ENCODE measurements around the gene MED6. TPM values are rescaled to one million over a fixed set of nuclear protein-coding genes. Genes with fewer than 3 reads are reported as not detected.
A peak's percentile ranks its signal among the peaks of the same experiment; 100 is the strongest.

Gene MED6
- total and polyA plus RNA-seq, 2 experiments from 2014 or later = 49.2 to 49.6 TPM

- TF ChIP-seq, protein P1, sequence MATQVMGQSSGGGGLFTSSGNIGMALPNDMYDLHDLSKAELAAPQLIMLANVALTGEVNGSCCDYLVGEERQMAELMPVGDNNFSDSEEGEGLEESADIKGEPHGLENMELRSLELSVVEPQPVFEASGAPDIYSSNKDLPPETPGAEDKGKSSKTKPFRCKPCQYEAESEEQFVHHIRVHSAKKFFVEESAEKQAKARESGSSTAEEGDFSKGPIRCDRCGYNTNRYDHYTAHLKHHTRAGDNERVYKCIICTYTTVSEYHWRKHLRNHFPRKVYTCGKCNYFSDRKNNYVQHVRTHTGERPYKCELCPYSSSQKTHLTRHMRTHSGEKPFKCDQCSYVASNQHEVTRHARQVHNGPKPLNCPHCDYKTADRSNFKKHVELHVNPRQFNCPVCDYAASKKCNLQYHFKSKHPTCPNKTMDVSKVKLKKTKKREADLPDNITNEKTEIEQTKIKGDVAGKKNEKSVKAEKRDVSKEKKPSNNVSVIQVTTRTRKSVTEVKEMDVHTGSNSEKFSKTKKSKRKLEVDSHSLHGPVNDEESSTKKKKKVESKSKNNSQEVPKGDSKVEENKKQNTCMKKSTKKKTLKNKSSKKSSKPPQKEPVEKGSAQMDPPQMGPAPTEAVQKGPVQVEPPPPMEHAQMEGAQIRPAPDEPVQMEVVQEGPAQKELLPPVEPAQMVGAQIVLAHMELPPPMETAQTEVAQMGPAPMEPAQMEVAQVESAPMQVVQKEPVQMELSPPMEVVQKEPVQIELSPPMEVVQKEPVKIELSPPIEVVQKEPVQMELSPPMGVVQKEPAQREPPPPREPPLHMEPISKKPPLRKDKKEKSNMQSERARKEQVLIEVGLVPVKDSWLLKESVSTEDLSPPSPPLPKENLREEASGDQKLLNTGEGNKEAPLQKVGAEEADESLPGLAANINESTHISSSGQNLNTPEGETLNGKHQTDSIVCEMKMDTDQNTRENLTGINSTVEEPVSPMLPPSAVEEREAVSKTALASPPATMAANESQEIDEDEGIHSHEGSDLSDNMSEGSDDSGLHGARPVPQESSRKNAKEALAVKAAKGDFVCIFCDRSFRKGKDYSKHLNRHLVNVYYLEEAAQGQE (IDR thresholded peaks at IDR 0.05; ENCODE audit: unreplicated experiment) = no peak
- TF ChIP-seq, protein P2, sequence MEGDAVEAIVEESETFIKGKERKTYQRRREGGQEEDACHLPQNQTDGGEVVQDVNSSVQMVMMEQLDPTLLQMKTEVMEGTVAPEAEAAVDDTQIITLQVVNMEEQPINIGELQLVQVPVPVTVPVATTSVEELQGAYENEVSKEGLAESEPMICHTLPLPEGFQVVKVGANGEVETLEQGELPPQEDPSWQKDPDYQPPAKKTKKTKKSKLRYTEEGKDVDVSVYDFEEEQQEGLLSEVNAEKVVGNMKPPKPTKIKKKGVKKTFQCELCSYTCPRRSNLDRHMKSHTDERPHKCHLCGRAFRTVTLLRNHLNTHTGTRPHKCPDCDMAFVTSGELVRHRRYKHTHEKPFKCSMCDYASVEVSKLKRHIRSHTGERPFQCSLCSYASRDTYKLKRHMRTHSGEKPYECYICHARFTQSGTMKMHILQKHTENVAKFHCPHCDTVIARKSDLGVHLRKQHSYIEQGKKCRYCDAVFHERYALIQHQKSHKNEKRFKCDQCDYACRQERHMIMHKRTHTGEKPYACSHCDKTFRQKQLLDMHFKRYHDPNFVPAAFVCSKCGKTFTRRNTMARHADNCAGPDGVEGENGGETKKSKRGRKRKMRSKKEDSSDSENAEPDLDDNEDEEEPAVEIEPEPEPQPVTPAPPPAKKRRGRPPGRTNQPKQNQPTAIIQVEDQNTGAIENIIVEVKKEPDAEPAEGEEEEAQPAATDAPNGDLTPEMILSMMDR (conservative IDR thresholded peaks at IDR 0.05; ENCODE audit: low read depth in 2 of 2) = no peak
- TF ChIP-seq EZH2phosphoT487 (IDR thresholded peaks at IDR 0.05; ENCODE audit: unreplicated experiment) (no peak), ZNF331 (CRISPR knock-in tag; IDR thresholded peaks at IDR 0.05; ENCODE audit: low read depth) (no peak), JUNB (IDR thresholded peaks at IDR 0.05; ENCODE audit: unreplicated experiment) (no peak), CREB1 (CRISPR knock-in tag; IDR thresholded peaks at IDR 0.05; ENCODE audit: low read depth) (no peak)
Measured at GRCh38 chr14:70594461-70594860, 6.0 kb downstream of the MED6 start (continued).

DNA sequence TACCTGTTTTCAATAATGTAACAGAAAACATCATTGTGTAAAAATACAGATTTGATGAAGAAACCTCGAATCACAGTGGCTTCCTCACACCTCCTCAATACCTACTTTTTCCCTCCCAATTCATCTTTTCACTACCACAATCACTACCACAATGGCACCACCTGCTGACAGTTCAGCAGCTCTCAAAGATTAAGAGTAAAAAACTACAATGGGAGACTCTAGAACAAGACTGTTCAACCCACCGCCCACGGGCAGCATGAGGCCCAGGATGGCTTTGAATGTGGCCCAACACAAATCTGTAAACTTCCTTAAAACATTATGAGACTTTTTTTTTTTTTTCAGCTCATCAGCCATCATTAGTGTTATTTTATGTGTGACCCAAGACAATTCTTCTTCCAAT lies 15.2 kb downstream of the MED6 start:
- H4K20me1 ChIP-seq (replicated peaks; ENCODE audit: insufficient read depth) = no peaks in the 10 kb centered on the region; the same call in 1 of the 2 replicates
- H3K27ac Mint-ChIP-seq = no peak overlapping the region
- H3K4me1 Mint-ChIP-seq = no peaks in the 10 kb centered on the region
- ATAC-seq (no peak), DNase-seq (ENCODE audit: low spot score) (peak; percentile 25)
- H3K27me3 Mint-ChIP-seq (ENCODE audit: insufficient read depth, low read depth, poor library complexity) = no peaks in the 10 kb centered on the region
- H3K27me3 ChIP-seq (ENCODE audit: insufficient read depth) = no peaks in the 10 kb centered on the region
- H3K36me3 ChIP-seq (ENCODE audit: insufficient read depth) = peaks cover 30% of the 10 kb centered on the region
- no peak overlapping the region for H3K4me3 ChIP-seq
- H3K4me3 Mint-ChIP-seq = no peak overlapping the region
- H3K4me2 ChIP-seq = no peak overlapping the region
- no peak overlapping the region for H2AFZ ChIP-seq
- no peak for TF ChIP-seq ETS1 (IDR thresholded peaks at IDR 0.05)
- TF ChIP-seq, protein P2 (conservative IDR thresholded peaks at IDR 0.05; ENCODE audit: low read depth in 2 of 2) = peak; percentile 20 to 42; a peak in 2 of 4 replicates
- H3K79me2 ChIP-seq (replicated peaks; ENCODE audit: insufficient read depth) = no peaks in the 10 kb centered on the region; the same call in 1 of the 2 replicates
- H3F3A ChIP-seq (replicated peaks; ENCODE audit: low read depth) = no peaks in the 10 kb centered on the region; the same call in 1 of the 2 replicates
- H3K9me2 ChIP-seq (ENCODE audit: insufficient read depth) = no peaks in the 10 kb centered on the region
- no peaks in the 10 kb centered on the region for H3K4me1 ChIP-seq (ENCODE audit: insufficient read depth)
- H3K36me3 Mint-ChIP-seq (ENCODE audit: low read depth) = peaks cover 57% of the 10 kb centered on the region
- no peak overlapping the region for H3K27ac ChIP-seq (ENCODE audit: low read depth)
- H3K9me3 Mint-ChIP-seq = no peaks in the 10 kb centered on the region

All from GM23338 (cell line).